HG02623 (cell line): Measurements from ENCODE around the gene MEOX1.
"Not testable (repeated sequence)": the region's sequence is repeated elsewhere in the genome, so short reads cannot be mapped to it uniquely, and the experiment has no call there.

Experiments used
- ATAC-seq: cut with Tn5 transposase; IDR thresholded peaks from one replicate; pipeline ENCODE4 v1.9.1; 2021; ENCODE audit warnings: moderate library complexity; ENCODE audit not compliant: unreplicated experiment

The MEOX1 gene

GRCh38 chr17:43619705-43620104 lies 42.0 kb downstream of the MEOX1 start:
- no peak for ATAC-seq

- no peak for ATAC-seq
Measured at GRCh38 chr17:43618276-43618675, 43.4 kb downstream of the MEOX1 start.

GRCh38 chr17:43616852-43617251 lies 44.9 kb downstream of the MEOX1 start:
- ATAC-seq = no peak

- ATAC-seq = no peak
Measured at GRCh38 chr17:43616421-43616820, 45.3 kb downstream of the MEOX1 start.

GRCh38 chr17:43616029-43616351 lies 45.7 kb downstream of the MEOX1 start:
- no peak for ATAC-seq

GRCh38 chr17:43615330-43616028 lies 46.2 kb downstream of the MEOX1 start:
- ATAC-seq = no peak

- ATAC-seq = no peak
Measured at GRCh38 chr17:43614561-43614960, 47.2 kb downstream of the MEOX1 start.

GRCh38 chr17:43613917-43614316 lies 47.8 kb downstream of the MEOX1 start:
- ATAC-seq = no peak

- ATAC-seq = no peak
Measured at GRCh38 chr17:43612515-43612914, 49.2 kb downstream of the MEOX1 start.

GRCh38 chr17:43611230-43611969 lies 50.3 kb downstream of the MEOX1 start:
- no peak for ATAC-seq

- ATAC-seq = no peak
Measured at GRCh38 chr17:43609613-43610385, 51.9 kb downstream of the MEOX1 start.

- no peak for ATAC-seq
Measured at GRCh38 chr17:43608313-43608712, 53.4 kb downstream of the MEOX1 start.

- no peak for ATAC-seq
Measured at GRCh38 chr17:43604549-43604948, 57.2 kb downstream of the MEOX1 start.

GRCh38 chr17:43603321-43603720 lies 58.4 kb downstream of the MEOX1 start:
- no peak for ATAC-seq

- not testable (repeated sequence) for ATAC-seq
Measured at GRCh38 chr17:43602556-43602955, 59.2 kb downstream of the MEOX1 start.

GRCh38 chr17:43601280-43602039 lies 60.3 kb downstream of the MEOX1 start:
- ATAC-seq = no peak

- ATAC-seq = no peak
Measured at GRCh38 chr17:43599835-43600234, 61.9 kb downstream of the MEOX1 start.

- ATAC-seq = no peak
Measured at GRCh38 chr17:43599046-43599395, 62.7 kb downstream of the MEOX1 start.

GRCh38 chr17:43598357-43599045 lies 63.2 kb downstream of the MEOX1 start:
- ATAC-seq = no peak

GRCh38 chr17:43597624-43598356 lies 63.9 kb downstream of the MEOX1 start:
- ATAC-seq = no peak
